RWPE1 (cell line): ENCODE data around the gene EID2B.

Experiments used
- CTCF ChIA-PET: fragments of 350-600 bp; sonication (Branson Sonifier 250); formaldehyde crosslinking; extraction: SDS; loops from one replicate; lab custom pipeline; 2021; lab: Yijun Ruan, JAX
- POLR2A ChIA-PET: fragments of 400-600 bp; formaldehyde crosslinking; extraction: SDS; loops from one replicate; lab custom pipeline; 2020; ENCODE audit warnings: antibody characterized with exemption; ENCODE audit not compliant: low non-redundant PET; lab: Yijun Ruan, JAX
- DNase-seq: peaks from one replicate; pipeline ENCODE4 v3.0.0; 2012; ENCODE audit warnings: low spot score
- H3K27ac ChIP-seq: fragments of 450-650 bp; 2 replicates; pipeline ENCODE4 v1.5.1; 2017
- TF ChIP-seq, protein P1 (sequence below): fragments of 450-650 bp; conservative IDR thresholded peaks from 2 replicates; pipeline ENCODE4 v1.5.1; 2017; ENCODE audit warnings: low read depth, mild to moderate bottlenecking

The EID2B gene

DNA sequence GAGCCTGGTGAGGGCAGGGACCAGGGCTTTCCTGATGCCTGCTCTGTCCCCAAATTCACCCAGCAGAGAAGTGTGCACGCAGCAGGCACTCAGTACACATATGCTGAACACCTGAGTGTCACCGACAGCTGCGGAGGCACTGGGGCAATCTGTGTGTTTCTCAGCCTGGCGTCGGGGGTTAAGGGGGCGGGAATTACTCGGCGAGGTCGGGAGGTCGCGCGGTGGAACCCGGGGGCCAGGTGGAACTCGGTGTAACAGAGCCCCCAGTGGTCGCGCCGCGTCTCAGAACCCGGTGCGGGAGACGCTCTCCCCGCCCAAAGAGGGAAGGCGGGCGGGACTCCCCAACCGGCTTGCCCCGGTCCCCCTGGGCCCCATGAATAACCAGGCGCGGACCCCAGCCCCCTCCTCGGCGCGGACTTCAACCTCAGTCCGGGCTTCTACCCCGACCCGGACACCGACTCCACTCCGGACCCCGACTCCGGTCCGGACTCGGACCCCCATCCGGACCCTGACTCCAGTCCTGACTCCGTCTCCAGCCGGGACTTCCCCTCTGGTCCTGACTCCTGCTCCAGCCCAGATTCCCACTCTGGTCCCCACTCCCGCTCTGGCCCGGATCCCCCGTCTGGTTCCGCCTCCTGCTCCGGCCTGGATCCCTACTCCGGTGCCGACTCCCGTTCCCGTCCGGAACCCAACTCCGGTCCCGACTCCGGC, 17.7 kb downstream of the EID2B start, which contains the start of gene SELENOV:
Gene SELENOV, plus strand, starts transcription at position 300 of the 711 bp plus-strand sequence. Its CDS starts 74 bp downstream, at position 374.
- ChIA-PET CTCF (interaction anchor here (0.6 to 2.5 kb wide), 6 partner anchors 12 to 347 kb away, joined by 3 to 12 read pairs (median 5); partner anchors contain the start of genes DLL3 and EID2B), POLR2A (no interaction called here)
- no peak for DNase-seq
- TF ChIP-seq, protein P1, sequence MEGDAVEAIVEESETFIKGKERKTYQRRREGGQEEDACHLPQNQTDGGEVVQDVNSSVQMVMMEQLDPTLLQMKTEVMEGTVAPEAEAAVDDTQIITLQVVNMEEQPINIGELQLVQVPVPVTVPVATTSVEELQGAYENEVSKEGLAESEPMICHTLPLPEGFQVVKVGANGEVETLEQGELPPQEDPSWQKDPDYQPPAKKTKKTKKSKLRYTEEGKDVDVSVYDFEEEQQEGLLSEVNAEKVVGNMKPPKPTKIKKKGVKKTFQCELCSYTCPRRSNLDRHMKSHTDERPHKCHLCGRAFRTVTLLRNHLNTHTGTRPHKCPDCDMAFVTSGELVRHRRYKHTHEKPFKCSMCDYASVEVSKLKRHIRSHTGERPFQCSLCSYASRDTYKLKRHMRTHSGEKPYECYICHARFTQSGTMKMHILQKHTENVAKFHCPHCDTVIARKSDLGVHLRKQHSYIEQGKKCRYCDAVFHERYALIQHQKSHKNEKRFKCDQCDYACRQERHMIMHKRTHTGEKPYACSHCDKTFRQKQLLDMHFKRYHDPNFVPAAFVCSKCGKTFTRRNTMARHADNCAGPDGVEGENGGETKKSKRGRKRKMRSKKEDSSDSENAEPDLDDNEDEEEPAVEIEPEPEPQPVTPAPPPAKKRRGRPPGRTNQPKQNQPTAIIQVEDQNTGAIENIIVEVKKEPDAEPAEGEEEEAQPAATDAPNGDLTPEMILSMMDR, result no peak
- no peak within 1 kb of the TSS for H3K27ac ChIP-seq

GRCh38 chr19:39512988-39513387, 19.7 kb downstream of the EID2B start:
- ChIA-PET CTCF (interaction anchor here (2.5 kb wide), 1 partner anchor 10 kb away, joined by 12 read pairs; no protein-coding TSS in a partner anchor), POLR2A (no interaction called here)
- TF ChIP-seq, protein P1, result no peak
- no peak for DNase-seq
- no peak overlapping the region for H3K27ac ChIP-seq

GRCh38 chr19:39509233-39509632, 23.4 kb downstream of the EID2B start:
- POLR2A ChIA-PET, result no interaction called here
- H3K27ac ChIP-seq, result no peak overlapping the region
- CTCF ChIA-PET, result interaction anchor here (1.0 kb wide), 1 partner anchor 25 kb away, joined by 6 read pairs; no protein-coding TSS in a partner anchor
- no peak for DNase-seq
- TF ChIP-seq, protein P1, result no peak

DNA sequence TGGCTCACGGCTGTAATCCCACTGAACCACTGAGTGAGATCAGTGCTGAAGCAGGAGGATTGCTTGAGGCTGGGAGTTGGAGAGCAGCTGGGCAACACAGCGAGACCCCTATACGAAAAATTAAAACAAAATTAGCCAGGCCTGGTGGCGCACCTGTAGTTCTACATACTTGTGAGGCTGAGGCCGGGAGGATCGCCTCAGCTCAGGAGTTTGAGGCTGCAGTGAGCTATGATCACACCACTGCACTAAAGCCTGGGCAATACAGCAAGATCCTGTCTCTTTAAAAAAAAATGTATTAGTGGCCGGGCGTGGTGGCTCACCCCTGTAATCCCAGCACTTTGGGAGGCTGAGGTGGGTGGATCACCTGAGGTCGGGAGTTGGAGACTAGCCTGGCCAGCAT, 24.0 kb downstream of the EID2B start:
- no peak for DNase-seq
- H3K27ac ChIP-seq, result no peak overlapping the region
- ChIA-PET POLR2A (no interaction called here), CTCF (interaction anchor here (1.0 kb wide), 1 partner anchor 25 kb away, joined by 6 read pairs; no protein-coding TSS in a partner anchor)
- TF ChIP-seq, protein P1, result no peak

DNA sequence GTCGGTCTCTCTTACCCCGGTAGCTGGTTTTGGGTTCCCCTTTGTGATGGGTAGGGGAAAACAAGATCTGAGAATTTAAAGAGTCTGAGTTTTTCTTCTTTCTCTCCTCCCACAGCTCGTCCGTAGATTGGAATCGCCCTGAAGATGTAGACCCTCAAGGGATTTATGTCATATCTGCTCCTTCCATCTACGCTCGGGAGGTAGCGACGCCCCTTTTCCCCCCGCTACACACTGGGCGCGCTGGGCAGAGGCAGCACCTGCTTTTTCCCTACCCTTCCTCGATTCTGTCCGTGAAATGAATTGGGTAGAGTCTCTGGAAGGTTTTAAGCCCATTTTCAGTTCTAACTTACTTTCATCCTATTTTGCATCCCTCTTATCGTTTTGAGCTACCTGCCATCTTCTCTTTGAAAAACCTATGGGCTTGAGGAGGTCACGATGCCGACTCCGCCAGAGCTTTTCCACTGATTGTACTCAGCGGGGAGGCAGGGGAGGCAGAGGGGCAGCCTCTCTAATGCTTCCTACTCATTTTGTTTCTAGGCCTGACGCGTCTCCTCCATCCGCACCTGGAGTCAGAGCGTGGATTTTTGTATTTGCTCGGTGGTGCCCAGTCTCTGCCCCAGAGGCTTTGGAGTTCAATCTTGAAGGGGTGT, 24.8 kb downstream of the EID2B start:
- ChIA-PET CTCF (no interaction called here), POLR2A (no interaction called here)
- TF ChIP-seq, protein P1, result no peak
- no peak for DNase-seq
- H3K27ac ChIP-seq, result peak overlapping the region; percentile 18; the same call in 1 of the 2 replicates

- peak; percentile 71 for DNase-seq
- POLR2A ChIA-PET, result no interaction called here
- TF ChIP-seq, protein P1, result no peak
- H3K27ac ChIP-seq, result peak overlapping the region; percentile 18; the same call in 1 of the 2 replicates
- CTCF ChIA-PET, result no interaction called here
These were observed 25.5 kb downstream of the EID2B start for GRCh38 chr19:39506944-39507714.
